Thymus (tissue), 11 donors: ENCODE results near the gene LVRN. TPM values are rescaled to one million over a fixed set of nuclear protein-coding genes. Genes with fewer than 3 reads are reported as not detected.

Experiments
- DNase-seq, 9 donors: peaks; one replicate each; pipeline ENCODE4 v3.0.0-alpha.2; 2013; ENCODE audit warnings: low spot score in 9 of 9, low read depth in 6 of 9, missing footprints in 1 of 9
- H3K27ac ChIP-seq, 2 donors: one replicate each; pipeline ENCODE4 v1.5.1; 2013; ENCODE audit warnings: control low read depth in 1 of 2, low read depth in 1 of 2, low read length in 1 of 2, mild to moderate bottlenecking in 1 of 2, moderate library complexity in 1 of 2
- H3K27me3 ChIP-seq, 2 donors: one replicate each; pipeline ENCODE4 v1.5.1; 2013; ENCODE audit warnings: low read length in 1 of 2; ENCODE audit not compliant: control insufficient read depth in 2 of 2, insufficient read depth in 1 of 2
- H3K36me3 ChIP-seq, 2 donors: one replicate each; pipeline ENCODE4 v1.5.1; 2013; ENCODE audit warnings: low read length in 1 of 2, mild to moderate bottlenecking in 1 of 2, moderate library complexity in 1 of 2; ENCODE audit not compliant: control insufficient read depth in 2 of 2, insufficient read depth in 2 of 2
- H3K4me1 ChIP-seq, 2 donors: one replicate each; pipeline ENCODE4 v1.5.1; 2013; ENCODE audit warnings: low read length in 2 of 2; ENCODE audit not compliant: control insufficient read depth in 2 of 2, insufficient read depth in 2 of 2
- H3K4me3 ChIP-seq, 2 donors: one replicate each; pipeline ENCODE4 v1.5.1; 2013; ENCODE audit warnings: low read length in 2 of 2, control low read depth in 1 of 2, mild to moderate bottlenecking in 1 of 2
- H3K9me3 ChIP-seq, 2 donors: one replicate each; pipeline ENCODE4 v1.5.1; 2013; ENCODE audit warnings: low read length in 1 of 2, mild to moderate bottlenecking in 1 of 2; ENCODE audit not compliant: control insufficient read depth in 2 of 2, insufficient read depth in 1 of 2
- WGBS: extraction: QIAGEN DNeasy Blood & Tissue Kit; methylation state at CpG from one replicate; pipeline ENCODE4 v1.1.7; 2013; 5-methylcytosine and 5-hydroxymethylcytosine counted together
- polyA plus RNA-seq: library from polyadenylated mRNA; stranded (reverse); fragments of 200-250 nt; gene quantifications from one replicate; pipeline ENCODE4 v1.2.3, GENCODE V29; 2013
- total RNA-seq: library from RNA; stranded (reverse); fragments of 120-200 nt; gene quantifications from one replicate; pipeline ENCODE4 v1.2.4, GENCODE V29; 2013
- donor health status: healthy.

The LVRN gene
- total and polyA plus RNA-seq, 2 donors = 0.14 to 0.32 TPM

- WGBS = 96% methylated on average over 1 of the region's 1 CpG
- Histone ChIP-seq H3K36me3 (no peaks in the 10 kb centered on the region), H3K9me3 (no peaks in the 10 kb centered on the region), H3K4me1 (no peaks in the 10 kb centered on the region), H3K27ac (no peak overlapping the region), H3K4me3 (no peak overlapping the region), H3K27me3 (no peaks in the 10 kb centered on the region)
- DNase-seq = no peak
These were observed 13.2 kb upstream of the LVRN start for GRCh38 chr5:115949096-115949495.

GRCh38 chr5:115952588-115952987, 9.7 kb upstream of the LVRN start:
- H3K36me3 ChIP-seq = no peaks in the 10 kb centered on the region
- WGBS = 48% methylated on average over 4 of the region's 4 CpGs
- H3K4me3 ChIP-seq = no peak overlapping the region
- no peaks in the 10 kb centered on the region for H3K9me3 ChIP-seq
- H3K4me1 ChIP-seq = no peaks in the 10 kb centered on the region
- peaks cover 0 to 1% of the 10 kb centered on the region in 2 donors for H3K27me3 ChIP-seq
- no peak for DNase-seq
- no peak overlapping the region for H3K27ac ChIP-seq

- H3K27me3 ChIP-seq = peaks cover 0 to 2% of the 10 kb centered on the region in 2 donors
- no peak overlapping the region for H3K27ac ChIP-seq
- H3K9me3 ChIP-seq = no peaks in the 10 kb centered on the region
- no peaks in the 10 kb centered on the region for H3K36me3 ChIP-seq
- DNase-seq = no peak
- H3K4me1 ChIP-seq = no peaks in the 10 kb centered on the region
- H3K4me3 ChIP-seq = no peak overlapping the region
These were observed 8.1 kb upstream of the LVRN start for GRCh38 chr5:115954144-115954543.

- 95% methylated on average over 6 of the region's 6 CpGs for WGBS
- H3K36me3 ChIP-seq = no peaks in the 10 kb centered on the region
- no peak for DNase-seq
- H3K9me3 ChIP-seq = peaks cover 0 to 1% of the 10 kb centered on the region in 2 donors
- H3K27me3 ChIP-seq = peaks cover 15 to 24% of the 10 kb centered on the region in 2 donors
- no peak overlapping the region for H3K4me3 ChIP-seq
- H3K27ac ChIP-seq = no peak overlapping the region
- H3K4me1 ChIP-seq = peaks cover 0 to 9% of the 10 kb centered on the region in 2 donors
These were observed 5.3 kb upstream of the LVRN start for GRCh38 chr5:115956957-115957356.

GRCh38 chr5:115961381-115962238, 665 bp upstream of the LVRN start:
- Histone ChIP-seq H3K36me3 (no peaks in the 10 kb centered on the region), H3K4me3 (no peak overlapping the region), H3K27ac (no peak overlapping the region), H3K4me1 (peaks cover 0 to 22% of the 10 kb centered on the region in 2 donors), H3K27me3 (peaks cover 41 to 58% of the 10 kb centered on the region in 2 donors), H3K9me3 (peaks cover 0 to 1% of the 10 kb centered on the region in 2 donors)
- DNase-seq = no peak
- WGBS = 11% methylated on average over 42 of the region's 42 CpGs

- no peak overlapping the region for H3K27ac ChIP-seq
- H3K4me3 ChIP-seq = peak overlapping the region in 1 of 2 donors; percentile 10
- 4% methylated on average over 71 of the region's 71 CpGs for WGBS
- no peaks in the 10 kb centered on the region for H3K36me3 ChIP-seq
- H3K27me3 ChIP-seq = peaks cover 39 to 58% of the 10 kb centered on the region in 2 donors
- peaks cover 0 to 1% of the 10 kb centered on the region in 2 donors for H3K9me3 ChIP-seq
- no peak for DNase-seq
- peaks cover 0 to 22% of the 10 kb centered on the region in 2 donors for H3K4me1 ChIP-seq
These were observed 509 bp downstream of the LVRN start for GRCh38 chr5:115962565-115963402.

GRCh38 chr5:115963566-115963965, 1.3 kb downstream of the LVRN start:
- H3K27ac ChIP-seq = no peak overlapping the region
- H3K9me3 ChIP-seq = peaks cover 0 to 1% of the 10 kb centered on the region in 2 donors
- no peak overlapping the region for H3K4me3 ChIP-seq
- peaks cover 39 to 58% of the 10 kb centered on the region in 2 donors for H3K27me3 ChIP-seq
- no peak for DNase-seq
- H3K4me1 ChIP-seq = peaks cover 0 to 22% of the 10 kb centered on the region in 2 donors
- WGBS = 27% methylated on average over 17 of the region's 17 CpGs
- no peaks in the 10 kb centered on the region for H3K36me3 ChIP-seq

GRCh38 chr5:115968770-115969169, 6.5 kb downstream of the LVRN start:
- no peaks in the 10 kb centered on the region for H3K9me3 ChIP-seq
- no peak overlapping the region for H3K27ac ChIP-seq
- H3K4me1 ChIP-seq = no peaks in the 10 kb centered on the region
- no peaks in the 10 kb centered on the region for H3K36me3 ChIP-seq
- DNase-seq = no peak
- H3K4me3 ChIP-seq = no peak overlapping the region
- WGBS = 97% methylated on average over 2 of the region's 2 CpGs
- peaks cover 8 to 17% of the 10 kb centered on the region in 2 donors for H3K27me3 ChIP-seq

GRCh38 chr5:115977096-115977495, 14.8 kb downstream of the LVRN start:
- Histone ChIP-seq H3K27me3 (no peaks in the 10 kb centered on the region), H3K36me3 (no peaks in the 10 kb centered on the region), H3K9me3 (no peaks in the 10 kb centered on the region), H3K4me3 (no peak overlapping the region), H3K4me1 (no peaks in the 10 kb centered on the region), H3K27ac (peak overlapping the region in 1 of 2 donors; percentile 28)
- WGBS = 61% methylated on average over 4 of the region's 4 CpGs
- peak in 3 of 9 donors; percentile 2 to 43 (median 15) for DNase-seq
